Choroid plexus epithelial cell (primary cell): ENCODE measurements around the gene C11orf65.

ENCODE experiments used
- DNase-seq: peaks from one replicate; pipeline ENCODE4 v3.0.0-alpha.2; 2010; ENCODE audit warnings: low read depth
- H3K4me3 ChIP-seq: 2 replicates; pipeline ENCODE4 v1.5.1; 2011; ENCODE audit warnings: low read depth, mild to moderate bottlenecking, control low read depth, low read length, moderate library complexity
- TF ChIP-seq, protein P1 (sequence below): conservative IDR thresholded peaks from 2 replicates; pipeline ENCODE4 v1.5.1; 2011; ENCODE audit warnings: low read depth, mild to moderate bottlenecking, control low read depth, inconsistent platforms, low read length, moderate library complexity

Gene C11orf65

DNA sequence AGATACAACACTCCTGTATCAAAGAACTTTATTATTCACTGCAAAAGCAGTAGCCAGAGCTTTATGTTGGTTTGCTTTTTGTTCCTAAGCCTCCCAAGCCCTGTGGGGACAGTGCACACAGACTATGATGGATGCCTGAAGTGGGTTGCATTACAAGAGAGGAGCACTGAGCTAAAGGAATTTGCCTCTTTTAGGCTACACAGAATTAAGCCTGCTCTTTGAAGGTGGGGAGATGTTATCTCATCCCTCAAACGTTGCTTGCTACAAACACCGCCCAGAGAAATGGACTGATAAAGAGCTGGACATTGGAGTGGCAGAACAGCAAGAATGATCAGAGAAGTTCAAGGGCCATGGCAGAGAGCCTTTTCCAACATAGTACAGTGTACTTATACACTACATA is 33.4 kb upstream of the C11orf65 start:
- H3K4me3 ChIP-seq: no peak overlapping the region
- TF ChIP-seq, protein P1, sequence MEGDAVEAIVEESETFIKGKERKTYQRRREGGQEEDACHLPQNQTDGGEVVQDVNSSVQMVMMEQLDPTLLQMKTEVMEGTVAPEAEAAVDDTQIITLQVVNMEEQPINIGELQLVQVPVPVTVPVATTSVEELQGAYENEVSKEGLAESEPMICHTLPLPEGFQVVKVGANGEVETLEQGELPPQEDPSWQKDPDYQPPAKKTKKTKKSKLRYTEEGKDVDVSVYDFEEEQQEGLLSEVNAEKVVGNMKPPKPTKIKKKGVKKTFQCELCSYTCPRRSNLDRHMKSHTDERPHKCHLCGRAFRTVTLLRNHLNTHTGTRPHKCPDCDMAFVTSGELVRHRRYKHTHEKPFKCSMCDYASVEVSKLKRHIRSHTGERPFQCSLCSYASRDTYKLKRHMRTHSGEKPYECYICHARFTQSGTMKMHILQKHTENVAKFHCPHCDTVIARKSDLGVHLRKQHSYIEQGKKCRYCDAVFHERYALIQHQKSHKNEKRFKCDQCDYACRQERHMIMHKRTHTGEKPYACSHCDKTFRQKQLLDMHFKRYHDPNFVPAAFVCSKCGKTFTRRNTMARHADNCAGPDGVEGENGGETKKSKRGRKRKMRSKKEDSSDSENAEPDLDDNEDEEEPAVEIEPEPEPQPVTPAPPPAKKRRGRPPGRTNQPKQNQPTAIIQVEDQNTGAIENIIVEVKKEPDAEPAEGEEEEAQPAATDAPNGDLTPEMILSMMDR: no peak
- no peak for DNase-seq

DNA sequence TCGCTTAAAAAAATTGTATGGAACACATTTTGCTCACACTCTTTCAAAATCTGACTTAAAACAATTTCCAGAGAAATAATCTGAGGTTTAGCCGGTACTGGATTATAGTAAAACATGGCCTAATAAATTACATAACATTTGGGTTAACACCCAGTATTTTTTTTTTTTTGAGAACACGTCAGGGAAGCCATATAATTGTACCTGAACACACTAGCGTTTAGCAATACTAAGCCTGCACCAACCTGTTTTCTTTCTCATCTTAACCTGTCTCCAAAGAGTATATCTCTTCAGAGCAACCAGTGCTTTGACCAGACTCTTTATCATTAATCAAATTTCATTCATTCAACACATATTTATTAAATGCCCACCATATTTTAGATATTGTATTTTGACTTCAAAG is 32.8 kb upstream of the C11orf65 start:
- TF ChIP-seq, protein P1: no peak
- H3K4me3 ChIP-seq: no peak overlapping the region
- DNase-seq: no peak

DNA sequence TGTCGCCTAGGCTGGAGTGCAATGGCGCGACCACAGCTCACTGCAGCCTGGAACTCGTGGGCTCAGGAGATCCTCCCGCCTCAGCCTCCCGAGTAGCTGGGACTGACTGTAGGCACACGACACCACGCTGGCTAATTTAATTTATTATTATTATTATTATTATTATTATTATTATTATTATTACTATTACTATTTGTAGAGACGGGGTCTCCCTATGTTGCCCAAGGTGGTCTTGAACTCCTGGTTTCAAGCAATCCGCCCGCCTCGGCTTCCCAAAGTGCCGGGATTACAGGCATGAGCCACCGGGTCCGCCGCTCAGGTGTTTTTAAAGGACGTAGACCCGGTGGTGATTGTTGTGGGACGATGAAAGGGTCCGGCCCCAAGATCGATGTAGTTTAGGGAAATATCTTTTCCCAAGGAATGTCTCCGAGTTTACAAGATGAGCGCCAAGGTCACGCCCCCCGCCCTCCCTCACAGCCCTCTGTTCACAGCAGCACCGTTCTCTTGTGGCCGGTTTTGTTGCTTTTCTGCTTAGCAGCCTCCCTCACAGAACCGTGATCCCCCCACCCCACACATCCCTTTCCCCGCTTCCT is 31.6 kb upstream of the C11orf65 start:
- peak overlapping the region; percentile 70 for H3K4me3 ChIP-seq

GRCh38 chr11:108498046-108498815 is 30.9 kb upstream of the C11orf65 start, which contains the start of gene POGLUT3:
POGLUT3 (minus strand) TSS chr11:108498384; CDS start chr11:108498366, 18 bp downstream.
- TF ChIP-seq, protein P1: no peak
- peak; percentile 51 for DNase-seq
- peak within 1 kb of the TSS; percentile 70 for H3K4me3 ChIP-seq

More for the DNA sequence above, 31.6 kb upstream of the C11orf65 start:
- no peak for DNase-seq
- TF ChIP-seq, protein P1: no peak

DNA sequence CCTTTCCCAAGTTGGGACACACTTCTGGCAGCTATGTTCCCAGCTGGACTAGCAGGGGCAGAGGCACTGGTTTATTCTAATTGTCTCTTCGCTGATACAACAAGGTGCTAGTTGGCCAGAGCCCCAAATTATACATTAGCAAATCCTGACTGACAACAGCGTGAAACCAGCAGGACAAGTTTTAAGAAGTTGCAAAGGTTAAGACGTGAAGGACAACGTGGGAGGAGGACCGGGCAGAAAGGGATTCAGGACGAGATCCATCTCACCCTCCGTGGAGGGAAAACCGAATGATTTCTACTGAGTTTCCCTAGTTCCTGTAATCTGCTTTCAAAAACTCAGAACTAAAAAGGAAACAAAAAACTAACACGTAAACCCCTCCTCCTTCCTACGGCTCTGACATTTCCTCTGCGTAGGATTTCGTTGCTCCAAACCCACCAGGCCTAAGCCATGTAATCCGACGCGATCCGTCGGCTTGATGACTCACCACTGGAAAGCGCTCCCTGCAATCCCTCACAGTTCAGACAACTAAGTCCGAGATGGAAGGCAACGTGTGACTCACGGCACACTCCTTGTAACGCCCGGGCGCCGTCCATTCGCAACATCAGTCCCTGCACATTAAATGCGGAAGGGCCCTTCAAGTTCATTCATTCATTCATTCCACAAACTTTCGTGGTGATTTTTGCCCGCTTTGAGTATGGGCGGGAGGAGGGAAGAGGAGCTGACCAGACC is 30.2 kb upstream of the C11orf65 start:
- TF ChIP-seq, protein P1: no peak
- peak; percentile 99 for DNase-seq
- peak overlapping the region; percentile 70 for H3K4me3 ChIP-seq

- TF ChIP-seq, protein P1: no peak
- peak; percentile 13 for DNase-seq
- H3K4me3 ChIP-seq: peak overlapping the region; percentile 70
Measured at GRCh38 chr11:108496643-108497256, 29.4 kb upstream of the C11orf65 start.
